Upper lobe of left lung (tissue), 6 donors: ENCODE measurements around the gene SLFN14. TPM values are rescaled to one million over a fixed set of nuclear protein-coding genes. Genes with fewer than 3 reads are reported as not detected.
"Not testable (repeated sequence)": the region's sequence is repeated elsewhere in the genome, so short reads cannot be mapped to it uniquely, and the experiment has no call there.

ENCODE experiments used
- ATAC-seq, 2 donors: fragments of 200-7000 bp; cut with Tn5 transposase; one replicate each; pipeline ENCODE4 v1.9.1; 2022; ENCODE audit warnings: mild to moderate bottlenecking in 2 of 2, moderate library complexity in 2 of 2; ENCODE audit not compliant: low FRiP score in 2 of 2
- DNase-seq, 2 donors: peaks; one replicate each; pipeline ENCODE4 v3.0.0-alpha.2; 2019 to 2020
- H3K27ac ChIP-seq, 4 donors: fragments of 200-600 bp; sonication (generic); one replicate each; pipeline ENCODE4 v1.5.1; 2016 to 2019
- H3K27me3 ChIP-seq, 4 donors: fragments of 200-600 bp; sonication (generic); one replicate each; pipeline ENCODE4 v1.5.1; 2017 to 2019
- H3K36me3 ChIP-seq, 4 donors: fragments of 200-600 bp; sonication (generic); one replicate each; pipeline ENCODE4 v1.5.1; 2016 to 2019
- H3K4me1 ChIP-seq, 4 donors: fragments of 200-600 bp; sonication (generic); one replicate each; pipeline ENCODE4 v1.5.1; 2018 to 2019
- H3K4me3 ChIP-seq, 4 donors: fragments of 200-600 bp; sonication (generic); one replicate each; pipeline ENCODE4 v1.5.1; 2017 to 2019; ENCODE audit warnings: mild to moderate bottlenecking in 2 of 4, moderate library complexity in 1 of 4
- H3K9me3 ChIP-seq, 4 donors: fragments of 200-600 bp; sonication (generic); one replicate each; pipeline ENCODE4 v1.5.1; 2018 to 2019
- CTCF ChIP-seq, 6 experiments: fragments of 450-650 bp in 4 of 6; fragments of 200-600 bp in 2 of 6; sonication (generic) in 2 of 6; IDR thresholded peaks; one replicate each; pipeline ENCODE4 v1.5.1; 2016 to 2019; ENCODE audit warnings: antibody characterized with exemption in 6 of 6
- EP300 ChIP-seq, 4 donors: sonication (generic); formaldehyde crosslinking; IDR thresholded peaks; one replicate each; pipeline ENCODE4 v1.5.1; 2017; ENCODE audit warnings: antibody characterized with exemption in 4 of 4, control low read depth in 2 of 4
- POLR2A ChIP-seq, 4 donors: fragments of 450-650 bp; IDR thresholded peaks; one replicate each; pipeline ENCODE4 v1.5.1; 2016 to 2017; ENCODE audit warnings: antibody characterized with exemption in 4 of 4, mild to moderate bottlenecking in 2 of 4
- POLR2AphosphoS5 ChIP-seq, 2 donors: sonication (generic); formaldehyde crosslinking; IDR thresholded peaks; one replicate each; pipeline ENCODE4 v1.5.1; 2017; ENCODE audit warnings: antibody characterized with exemption in 2 of 2
- WGBS, 2 donors: methylation state at CpG; one replicate each; pipeline ENCODE4 v1.1.5; 2017 to 2018; 5-methylcytosine and 5-hydroxymethylcytosine counted together
- total RNA-seq, 6 donors: library from RNA; depleted of rRNA in 4 of 6; stranded (reverse); fragments of >200 nt in 4 of 6; gene quantifications; one replicate each; pipeline versions ENCODE4 v1.1.0 to v1.2.1, GENCODE V29; 2016 to 2021
- donor health status: DM: no; HTN: no; CAD: no; lungs with moderate emphysema.
- donor health status: DM: no; HTN: yes; CAD: no; lungs with severe emphysema.

SLFN14 gene
- total RNA-seq, 6 donors from 2014 or later = 0.09 to 1.8 (median 0.30) TPM; not detected in 1

GRCh38 chr17:35540589-35541404 lies 19.8 kb downstream of the SLFN14 start:
- 18 to 29% methylated on average over 8 of the region's 8 CpGs for WGBS, 2 donors
- peak overlapping the region; percentile 76 to 89 (median 86) for H3K27ac ChIP-seq
- H3K4me3 ChIP-seq = peak overlapping the region; percentile 29 to 47 (median 38)
- H3K4me1 ChIP-seq = peaks cover 17 to 63% (median 40%) of the 10 kb centered on the region in 4 donors
- H3K27me3 ChIP-seq = no peaks in the 10 kb centered on the region
- no peaks in the 10 kb centered on the region for H3K36me3 ChIP-seq
- TF ChIP-seq POLR2A (IDR thresholded peaks at IDR 0.05) (no peak), EP300 (IDR thresholded peaks at IDR 0.05) (no peak), CTCF (IDR thresholded peaks at IDR 0.05) (no peak), POLR2AphosphoS5 (IDR thresholded peaks at IDR 0.05) (no peak)
- H3K9me3 ChIP-seq = no peaks in the 10 kb centered on the region
- ATAC-seq (peak; percentile 62 to 77), DNase-seq (peak in 1 of 2 donors; percentile 79)

GRCh38 chr17:35539659-35540026 lies 21.0 kb downstream of the SLFN14 start:
- Histone ChIP-seq H3K27me3 (no peaks in the 10 kb centered on the region), H3K27ac (peak overlapping the region in 3 of 4 donors; percentile 12 to 89 (median 87)), H3K36me3 (no peaks in the 10 kb centered on the region), H3K4me3 (no peak overlapping the region), H3K9me3 (no peaks in the 10 kb centered on the region), H3K4me1 (peaks cover 17 to 63% (median 40%) of the 10 kb centered on the region in 4 donors)
- TF ChIP-seq CTCF (IDR thresholded peaks at IDR 0.05) (peak in 2 of 6 experiments; percentile 2 to 7), POLR2A (IDR thresholded peaks at IDR 0.05) (no peak)
- WGBS, 2 donors = 37 to 40% methylated on average over 5 of the region's 5 CpGs
- ATAC-seq (no peak), DNase-seq (no peak)

- H3K9me3 ChIP-seq = no peaks in the 10 kb centered on the region
- TF ChIP-seq POLR2A (IDR thresholded peaks at IDR 0.05) (no peak), POLR2AphosphoS5 (IDR thresholded peaks at IDR 0.05) (no peak), EP300 (IDR thresholded peaks at IDR 0.05) (no peak), CTCF (IDR thresholded peaks at IDR 0.05) (no peak)
- peaks cover 17 to 56% (median 36%) of the 10 kb centered on the region in 4 donors for H3K4me1 ChIP-seq
- DNase-seq (no peak), ATAC-seq (peak in 1 of 2 donors; percentile 46)
- peak within 1 kb of the TSS; percentile 37 to 72 (median 52) for H3K27ac ChIP-seq
- WGBS, 2 donors = 43 to 61% methylated on average over 2 of the region's 2 CpGs
- peak within 1 kb of the TSS in 3 of 4 donors; percentile 10 to 31 (median 21) for H3K4me3 ChIP-seq
- H3K36me3 ChIP-seq = no peaks in the 10 kb centered on the region
- no peaks in the 10 kb centered on the region for H3K27me3 ChIP-seq
Observed at GRCh38 chr17:35537601-35538141, 22.9 kb downstream of the SLFN14 start, which contains the start of gene SLFN12L. SLFN12L (minus strand) TSS chr17:35537678; CDS start chr17:35522364, 15,314 bp downstream.

GRCh38 chr17:35536664-35537171 lies 23.9 kb downstream of the SLFN14 start:
- ATAC-seq (no peak), DNase-seq (no peak)
- Histone ChIP-seq H3K27me3 (no peaks in the 10 kb centered on the region), H3K9me3 (no peaks in the 10 kb centered on the region), H3K4me3 (peak overlapping the region in 3 of 4 donors; percentile 10 to 31 (median 21)), H3K27ac (peak overlapping the region; percentile 37 to 72 (median 52)), H3K4me1 (peaks cover 17 to 48% (median 31%) of the 10 kb centered on the region in 4 donors), H3K36me3 (no peaks in the 10 kb centered on the region)
- 63 to 72% methylated on average over 13 of the region's 13 CpGs for WGBS, 2 donors
- TF ChIP-seq POLR2AphosphoS5 (IDR thresholded peaks at IDR 0.05) (no peak), EP300 (IDR thresholded peaks at IDR 0.05) (no peak), POLR2A (IDR thresholded peaks at IDR 0.05) (no peak), CTCF (IDR thresholded peaks at IDR 0.05) (no peak)

- 85 to 90% methylated on average over 9 of the region's 9 CpGs for WGBS, 2 donors
- H3K36me3 ChIP-seq, ATAC-seq, DNase-seq, H3K27me3 ChIP-seq, H3K9me3 ChIP-seq: not testable (repeated sequence)
- H3K27ac ChIP-seq = peak overlapping the region in 2 of 4 donors; percentile 45 to 49
- H3K4me3 ChIP-seq = peak overlapping the region in 3 of 4 donors; percentile 7 to 31 (median 12)
- H3K4me1 ChIP-seq = peaks cover 16 to 40% (median 23%) of the 10 kb centered on the region in 4 donors
Observed at GRCh38 chr17:35535406-35535805, 25.2 kb downstream of the SLFN14 start.
